HG03469 (cell line): ENCODE results near the gene C1orf87.

Source experiments
- ATAC-seq: cut with Tn5 transposase; IDR thresholded peaks from one replicate; pipeline ENCODE4 v1.9.1; 2021; ENCODE audit warnings: mild to moderate bottlenecking, moderate library complexity, moderate number of reproducible peaks; ENCODE audit not compliant: unreplicated experiment

Gene C1orf87

GRCh38 chr1:59949648-59950047 is 123.9 kb downstream of the C1orf87 start:
- ATAC-seq = no peak

DNA sequence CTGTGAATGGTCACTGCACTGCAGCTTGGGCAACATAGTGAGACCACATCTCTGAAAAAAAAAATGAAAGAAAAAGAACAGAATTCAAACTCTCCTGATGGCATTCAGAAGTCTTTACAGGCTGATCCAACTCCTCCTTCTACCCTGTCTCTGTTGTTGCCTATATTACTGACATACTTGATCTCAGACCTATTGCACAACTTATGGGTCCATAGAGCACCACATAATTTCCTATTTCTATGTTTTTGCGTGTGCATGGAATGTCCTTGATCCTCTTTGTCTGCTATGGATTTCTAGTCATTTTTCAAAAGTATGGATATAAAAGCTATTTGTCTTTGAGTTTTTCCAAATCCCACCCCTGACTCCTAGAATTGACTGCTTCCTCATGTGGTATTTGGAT is 124.6 kb downstream of the C1orf87 start:
- no peak for ATAC-seq

DNA sequence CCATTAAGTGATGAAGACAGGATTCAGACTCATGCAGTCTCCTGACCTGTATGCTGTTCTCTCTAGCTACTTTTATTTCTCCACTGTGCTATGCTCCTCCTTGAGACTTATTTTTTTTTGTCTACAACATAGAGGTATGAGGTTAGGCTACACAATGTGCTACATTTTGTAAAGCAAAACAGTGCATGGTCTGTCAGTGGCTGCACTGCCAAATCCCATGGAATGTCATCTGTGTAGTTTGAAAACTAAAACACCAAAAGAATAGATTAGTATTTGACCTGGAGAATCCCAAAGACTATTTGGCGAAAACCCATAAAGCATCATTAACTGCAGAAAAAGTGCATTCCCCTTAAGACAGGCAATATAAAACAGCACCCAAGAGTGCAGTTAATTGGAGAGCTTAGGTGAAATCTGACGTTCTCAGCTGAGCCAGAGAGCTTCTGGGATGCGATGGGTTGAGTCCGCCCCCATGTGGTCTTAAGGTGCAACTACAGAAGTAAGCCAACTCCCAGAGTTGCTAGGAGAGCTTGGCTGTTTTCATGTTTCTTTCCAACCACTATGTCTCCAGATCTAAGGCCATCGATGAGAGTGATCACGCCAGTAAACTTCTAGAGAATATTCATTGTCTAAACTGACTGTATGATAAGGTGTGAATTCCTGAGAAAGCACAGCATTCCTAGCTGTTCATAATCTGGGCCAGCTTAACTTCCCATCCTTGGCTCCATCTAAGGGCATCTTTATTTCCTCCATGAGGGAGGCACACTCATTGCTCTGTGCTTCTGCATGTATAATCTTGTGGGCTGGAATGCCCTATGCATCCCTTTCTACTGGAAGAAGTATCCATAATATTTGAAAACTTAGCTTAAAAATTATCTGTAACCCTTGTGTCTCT is 126.3 kb downstream of the C1orf87 start:
- peak; percentile 86 for ATAC-seq

- ATAC-seq = no peak
Observed at GRCh38 chr1:59945790-59946189, 127.8 kb downstream of the C1orf87 start.
